Right atrium auricular region (tissue), 2 donors: ENCODE measurements around the gene BZW1. TPM values are rescaled to one million over a fixed set of nuclear protein-coding genes. Genes with fewer than 3 reads are reported as not detected.

Experiments used
- DNase-seq: peaks from one replicate; pipeline ENCODE4 v3.0.0-alpha.2; 2019; ENCODE audit warnings: low spot score
- H3K27ac ChIP-seq, 2 donors: fragments of 200-600 bp; sonication (generic); 1 replicate in 1 of 2; 2 replicates in 1 of 2; pipeline ENCODE4 v1.5.1; 2016 to 2019
- H3K27me3 ChIP-seq, 2 donors: fragments of 200-600 bp; sonication (generic); one replicate each; pipeline versions ENCODE4 v1.5.1 to v1.6.0; 2017 to 2019
- H3K36me3 ChIP-seq: fragments of 200-600 bp; sonication (generic); one replicate; pipeline ENCODE4 v1.5.1; 2016
- H3K4me1 ChIP-seq, 2 donors: fragments of 200-600 bp; sonication (generic); one replicate each; pipeline versions ENCODE4 v1.5.1 to v1.6.0; 2017 to 2019
- H3K4me3 ChIP-seq, 2 donors: fragments of 200-600 bp; sonication (generic); 1 replicate in 1 of 2; 2 replicates in 1 of 2; pipeline ENCODE4 v1.5.1; 2017 to 2019; ENCODE audit warnings: mild to moderate bottlenecking in 1 of 2, moderate library complexity in 1 of 2
- H3K9me3 ChIP-seq, 2 donors: fragments of 200-600 bp; sonication (generic); one replicate each; pipeline ENCODE4 v1.5.1; 2019
- CTCF ChIP-seq, 2 donors: fragments of 200-600 bp; sonication (generic); IDR thresholded peaks; one replicate each; pipeline ENCODE4 v1.5.1; 2019; ENCODE audit warnings: antibody characterized with exemption in 2 of 2
- total RNA-seq, 2 donors: library from RNA; depleted of rRNA; stranded (reverse); fragments of >200 nt; gene quantifications; one replicate each; pipeline ENCODE4 v1.1.0, GENCODE V29; 2016

The BZW1 gene
- total RNA-seq, 2 donors from 2014 or later: 58.0 to 131 TPM

- H3K4me1 ChIP-seq: no peaks in the 10 kb centered on the region
- no peak for DNase-seq
- no peaks in the 10 kb centered on the region for H3K27me3 ChIP-seq
- no peaks in the 10 kb centered on the region for H3K36me3 ChIP-seq
- no peaks in the 10 kb centered on the region for H3K9me3 ChIP-seq
- no peak overlapping the region for H3K27ac ChIP-seq
- TF ChIP-seq CTCF (IDR thresholded peaks at IDR 0.05): no peak
- no peak overlapping the region for H3K4me3 ChIP-seq
These were observed 17.6 kb upstream of the BZW1 start for GRCh38 chr2:200794143-200794542.

GRCh38 chr2:200795028-200795440, 16.7 kb upstream of the BZW1 start:
- Histone ChIP-seq H3K4me3 (no peak overlapping the region), H3K4me1 (no peaks in the 10 kb centered on the region), H3K27me3 (no peaks in the 10 kb centered on the region), H3K27ac (no peak overlapping the region), H3K9me3 (no peaks in the 10 kb centered on the region), H3K36me3 (no peaks in the 10 kb centered on the region)
- DNase-seq: no peak
- TF ChIP-seq CTCF (IDR thresholded peaks at IDR 0.05): no peak

DNA sequence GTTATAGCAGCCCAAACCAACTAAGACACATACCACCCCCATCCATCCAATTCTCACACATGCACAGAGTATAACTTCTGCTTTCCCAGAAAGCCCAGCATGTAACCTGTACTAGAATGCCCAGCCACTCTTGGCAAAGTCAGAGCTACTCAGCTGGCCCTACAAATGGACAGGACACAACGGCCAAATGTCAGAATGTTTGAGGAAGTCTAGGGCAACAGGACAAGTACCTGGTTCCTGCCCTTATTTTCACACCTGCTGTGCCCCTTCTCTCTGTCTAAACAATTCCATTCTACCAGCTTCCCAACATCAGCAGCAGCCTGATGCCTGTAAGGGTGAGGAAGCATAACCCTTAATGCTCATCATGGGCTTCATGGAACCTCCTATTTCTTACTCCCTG, 15.1 kb upstream of the BZW1 start:
- H3K27ac ChIP-seq: peak overlapping the region; percentile 14 to 52
- H3K27me3 ChIP-seq: no peaks in the 10 kb centered on the region
- no peaks in the 10 kb centered on the region for H3K4me1 ChIP-seq
- no peaks in the 10 kb centered on the region for H3K36me3 ChIP-seq
- TF ChIP-seq CTCF (IDR thresholded peaks at IDR 0.05): no peak
- H3K4me3 ChIP-seq: no peak overlapping the region
- DNase-seq: no peak
- H3K9me3 ChIP-seq: no peaks in the 10 kb centered on the region

DNA sequence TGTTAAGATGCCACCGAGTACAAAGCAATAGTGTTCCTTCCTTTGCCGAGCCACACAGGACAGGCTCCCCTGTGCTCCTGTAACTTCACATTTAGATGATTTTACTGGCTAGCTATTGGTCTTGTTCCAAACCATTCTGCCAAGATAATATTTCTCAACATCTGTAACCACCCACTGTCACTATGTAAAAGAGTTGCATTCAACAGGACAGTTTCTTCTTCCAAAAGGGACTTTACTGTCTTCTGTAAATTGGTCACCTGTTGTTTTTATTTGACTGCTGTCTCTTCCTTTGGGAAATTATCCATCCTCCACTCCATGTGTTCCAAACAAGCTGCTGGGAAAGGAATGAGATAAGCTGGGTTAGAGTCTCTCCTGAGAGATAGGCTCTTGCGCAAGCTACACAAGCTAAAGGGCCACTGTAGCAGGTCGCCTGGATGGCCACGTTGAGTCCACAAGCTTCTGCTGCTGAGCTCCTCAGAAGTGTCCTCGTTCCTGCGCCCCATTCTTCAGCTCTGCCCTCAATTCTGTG, 14.4 kb upstream of the BZW1 start:
- no peak for TF ChIP-seq CTCF (IDR thresholded peaks at IDR 0.05)
- H3K4me3 ChIP-seq: no peak overlapping the region
- no peaks in the 10 kb centered on the region for H3K27me3 ChIP-seq
- DNase-seq: no peak
- H3K36me3 ChIP-seq: no peaks in the 10 kb centered on the region
- no peaks in the 10 kb centered on the region for H3K4me1 ChIP-seq
- peak overlapping the region; percentile 14 to 52 for H3K27ac ChIP-seq
- no peaks in the 10 kb centered on the region for H3K9me3 ChIP-seq

DNA sequence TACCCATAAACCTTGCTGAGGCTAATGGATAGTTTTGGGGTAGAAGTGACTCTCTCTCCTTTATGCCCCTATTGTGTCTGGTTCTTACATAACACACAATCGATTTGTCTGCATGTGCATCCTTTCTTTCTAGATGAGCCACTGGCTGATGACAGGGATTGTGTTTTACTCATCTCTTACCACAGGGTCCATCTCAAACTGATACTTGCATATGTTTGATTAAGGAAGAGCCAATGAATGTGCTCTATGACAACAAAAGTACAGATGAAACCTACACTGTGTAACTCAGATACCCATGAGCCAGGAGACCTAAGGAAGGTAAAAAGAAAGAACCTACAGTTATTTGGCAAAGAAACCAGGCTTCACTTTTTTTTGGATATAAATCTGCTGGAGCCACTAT, 13.2 kb upstream of the BZW1 start:
- H3K27ac ChIP-seq: no peak overlapping the region
- no peak for DNase-seq

More for the DNA sequence above, 13.2 kb upstream of the BZW1 start:
- no peaks in the 10 kb centered on the region for H3K36me3 ChIP-seq
- no peaks in the 10 kb centered on the region for H3K27me3 ChIP-seq
- H3K9me3 ChIP-seq: no peaks in the 10 kb centered on the region
- no peaks in the 10 kb centered on the region for H3K4me1 ChIP-seq
- no peak overlapping the region for H3K4me3 ChIP-seq
- TF ChIP-seq CTCF (IDR thresholded peaks at IDR 0.05): no peak
